Central memory CD8-positive, alpha-beta T cell (primary cell): Measurements from ENCODE around the gene VPS9D1.
A peak's percentile ranks its signal among the peaks of the same experiment; 100 is the strongest.

ENCODE experiments used
- ATAC-seq: fragments of 150-1000 bp; cut with Tn5 transposase; replicated peaks from 2 replicates; pipeline ENCODE4 v1.10.0; 2022; ENCODE audit warnings: mild to moderate bottlenecking, moderate FRiP score, moderate number of reproducible peaks; ENCODE audit not compliant: poor library complexity, severe bottlenecking; ENCODE audit errors: extremely low read depth
- DNase-seq, 2 donors: peaks; one replicate each; pipeline ENCODE4 v3.0.0; 2021; ENCODE audit warnings: low spot score in 2 of 2
- H3K27ac Mint-ChIP-seq: one replicate; pipeline ENCODE4 v1.8.0; 2022; ENCODE audit warnings: low read depth, mild to moderate bottlenecking, moderate library complexity, mixed read lengths
- H3K27me3 Mint-ChIP-seq: one replicate; pipeline ENCODE4 v1.8.0; 2022; ENCODE audit warnings: mixed read lengths
- H3K36me3 Mint-ChIP-seq: one replicate; pipeline ENCODE4 v1.8.0; 2022; ENCODE audit warnings: mild to moderate bottlenecking, moderate library complexity, mixed read lengths; ENCODE audit not compliant: insufficient read depth
- H3K4me1 Mint-ChIP-seq: one replicate; pipeline ENCODE4 v1.8.0; 2022; ENCODE audit warnings: mixed read lengths
- H3K4me3 Mint-ChIP-seq: one replicate; pipeline ENCODE4 v1.8.0; 2022; ENCODE audit warnings: mild to moderate bottlenecking, moderate library complexity, mixed read lengths
- H3K9me3 Mint-ChIP-seq: one replicate; pipeline ENCODE4 v1.8.0; 2022; ENCODE audit warnings: mixed read lengths

The VPS9D1 gene

GRCh38 chr16:89712274-89712781 lies 8.4 kb downstream of the VPS9D1 start:
- H3K27me3 Mint-ChIP-seq: no peaks in the 10 kb centered on the region
- no peaks in the 10 kb centered on the region for H3K9me3 Mint-ChIP-seq
- no peak overlapping the region for H3K27ac Mint-ChIP-seq
- no peak for ATAC-seq
- no peak for DNase-seq
- peaks cover 1% of the 10 kb centered on the region for H3K36me3 Mint-ChIP-seq
- H3K4me3 Mint-ChIP-seq: peak overlapping the region; percentile 60
- H3K4me1 Mint-ChIP-seq: peaks cover 7% of the 10 kb centered on the region

DNA sequence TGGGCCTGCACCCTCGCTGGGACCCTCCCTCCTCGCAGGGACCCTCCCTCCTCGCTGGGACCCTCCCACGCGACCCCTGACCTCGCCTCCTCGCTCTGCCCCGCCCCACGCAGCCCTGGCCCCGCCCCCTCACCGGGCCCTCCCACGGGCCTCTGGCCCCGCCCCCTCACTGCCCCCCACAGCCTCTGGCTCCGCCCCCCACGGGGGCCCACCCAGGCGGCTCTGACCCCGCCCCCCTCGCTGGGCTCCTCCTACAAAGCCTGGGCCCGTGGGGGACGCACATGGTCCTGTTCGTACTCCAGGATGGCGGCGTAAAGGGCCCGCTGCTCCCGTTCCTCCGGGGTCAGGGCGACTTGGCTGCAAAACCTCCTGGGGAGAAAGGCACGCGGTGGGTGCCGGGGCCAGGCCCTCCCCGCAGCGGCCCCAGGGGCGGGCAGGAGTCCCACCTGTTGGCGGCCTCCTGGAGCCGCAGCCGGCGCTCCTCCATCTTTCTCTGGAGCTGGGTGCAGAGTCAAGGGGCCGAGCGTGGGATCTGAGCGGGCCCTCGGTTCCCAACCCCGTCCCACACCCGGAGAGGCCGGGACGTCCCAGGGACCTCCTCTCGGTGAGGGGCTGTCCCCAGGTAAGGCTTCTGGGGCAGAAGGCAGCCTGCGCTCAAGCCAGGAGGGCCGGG lies 9.0 kb downstream of the VPS9D1 start:
- Mint-ChIP-seq H3K9me3 (no peaks in the 10 kb centered on the region), H3K4me3 (peak overlapping the region; percentile 60), H3K27ac (no peak overlapping the region), H3K4me1 (peaks cover 6% of the 10 kb centered on the region), H3K27me3 (no peaks in the 10 kb centered on the region), H3K36me3 (peaks cover 1% of the 10 kb centered on the region)
- DNase-seq (peak; percentile 53 to 62), ATAC-seq (peak; percentile 69)

DNA sequence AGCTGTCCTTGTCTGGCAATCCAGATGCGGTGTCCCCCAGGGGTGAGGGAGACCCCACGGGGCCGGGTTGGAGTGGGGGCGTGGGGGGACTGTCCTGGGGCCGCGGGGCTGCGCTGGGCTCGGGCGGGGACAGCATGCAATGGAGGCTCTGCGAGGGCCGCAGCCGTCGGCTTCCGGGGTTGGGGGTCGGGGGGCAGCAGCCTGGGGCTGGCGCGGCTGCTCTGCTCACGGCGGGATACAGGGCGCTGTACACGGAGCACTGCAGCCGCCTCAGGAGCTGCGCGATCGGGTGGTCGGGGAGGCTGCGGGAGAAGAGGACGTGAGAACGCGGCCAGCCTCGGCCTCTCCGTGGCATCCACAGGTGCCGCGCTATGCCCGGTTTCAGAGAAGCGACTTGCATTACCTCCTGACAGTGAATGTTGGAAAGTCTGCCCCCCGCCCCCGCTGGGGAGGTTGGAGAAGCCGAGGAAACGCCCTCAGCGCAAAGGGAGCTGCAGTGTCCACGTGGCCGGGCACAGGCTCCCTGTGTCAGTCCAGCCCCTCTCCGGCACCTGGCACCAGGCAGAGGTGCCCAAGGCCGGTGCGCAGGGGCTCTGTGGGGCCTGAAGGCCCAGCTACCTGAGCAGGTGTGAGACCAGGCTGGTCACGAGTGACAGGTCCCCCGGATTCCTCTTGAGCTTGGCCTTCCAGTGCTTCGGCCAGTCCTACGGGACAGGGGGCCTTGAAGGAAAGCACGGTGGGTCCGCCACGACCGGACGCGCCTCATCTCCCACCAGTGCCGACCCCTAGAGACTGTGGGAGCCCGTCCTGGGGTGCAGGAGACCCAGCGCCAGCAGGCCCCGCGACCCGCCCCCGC lies 9.8 kb downstream of the VPS9D1 start:
- Mint-ChIP-seq H3K4me3 (no peak overlapping the region), H3K36me3 (peaks cover 1% of the 10 kb centered on the region), H3K9me3 (no peaks in the 10 kb centered on the region), H3K4me1 (peaks cover 9% of the 10 kb centered on the region), H3K27me3 (no peaks in the 10 kb centered on the region), H3K27ac (no peak overlapping the region)
- DNase-seq (no peak), ATAC-seq (no peak)

- peaks cover 5% of the 10 kb centered on the region for H3K36me3 Mint-ChIP-seq
- no peak for DNase-seq
- no peak for ATAC-seq
- no peak overlapping the region for H3K27ac Mint-ChIP-seq
- H3K4me3 Mint-ChIP-seq: no peak overlapping the region
- H3K27me3 Mint-ChIP-seq: no peaks in the 10 kb centered on the region
- H3K9me3 Mint-ChIP-seq: no peaks in the 10 kb centered on the region
- peaks cover 9% of the 10 kb centered on the region for H3K4me1 Mint-ChIP-seq
Observed at GRCh38 chr16:89709716-89710432, 10.8 kb downstream of the VPS9D1 start.

- no peak for ATAC-seq
- no peak overlapping the region for H3K4me3 Mint-ChIP-seq
- H3K9me3 Mint-ChIP-seq: no peaks in the 10 kb centered on the region
- H3K27ac Mint-ChIP-seq: peak overlapping the region; percentile 57
- H3K4me1 Mint-ChIP-seq: peaks cover 6% of the 10 kb centered on the region
- no peak for DNase-seq
- peaks cover 5% of the 10 kb centered on the region for H3K36me3 Mint-ChIP-seq
- no peaks in the 10 kb centered on the region for H3K27me3 Mint-ChIP-seq
Observed at GRCh38 chr16:89709166-89709565, 11.5 kb downstream of the VPS9D1 start.

DNA sequence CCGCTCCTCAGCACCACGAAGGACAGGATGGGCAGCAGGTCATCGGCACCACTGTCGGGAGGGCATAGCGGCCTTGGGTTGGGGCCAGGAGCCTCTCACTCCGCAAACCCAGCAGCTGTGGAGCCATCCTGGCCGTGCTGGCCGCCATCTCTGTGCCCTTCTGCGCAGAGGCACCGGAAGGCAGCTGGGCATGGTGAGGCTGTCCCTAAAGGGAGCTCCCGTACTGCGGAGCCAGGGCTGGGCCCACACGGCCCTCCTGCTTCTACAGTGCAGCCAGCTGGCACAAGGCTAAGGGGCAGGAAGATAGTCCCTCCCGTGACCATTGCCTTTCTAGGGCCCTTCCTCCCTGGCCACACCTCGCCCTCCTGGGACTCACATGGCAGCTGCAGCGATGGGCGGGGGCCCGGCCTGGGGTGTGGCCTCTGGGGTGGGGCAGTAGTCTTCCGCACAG lies 12.2 kb downstream of the VPS9D1 start:
- Mint-ChIP-seq H3K4me3 (no peak overlapping the region), H3K27me3 (no peaks in the 10 kb centered on the region)

DNA sequence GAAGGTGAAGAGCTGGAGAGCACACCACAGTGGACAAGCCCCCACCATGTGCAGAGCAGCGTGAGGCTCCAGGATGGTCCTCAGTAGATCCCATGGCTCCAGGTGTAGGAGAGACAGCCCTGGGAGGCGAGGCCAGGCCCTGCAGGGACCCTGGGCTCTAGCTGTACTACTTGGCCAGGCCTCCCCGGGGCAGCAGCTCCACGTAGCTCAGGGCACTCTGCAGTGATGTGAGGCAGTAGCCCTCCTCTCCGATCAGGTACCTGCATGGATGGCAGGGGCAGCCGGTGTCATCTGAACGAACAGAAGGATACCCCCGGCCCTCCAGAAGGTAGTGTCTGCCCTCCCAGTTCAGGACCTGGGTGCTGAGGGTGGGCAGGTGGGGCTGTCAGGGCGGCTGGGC lies 13.0 kb downstream of the VPS9D1 start:
- Mint-ChIP-seq H3K27me3 (no peaks in the 10 kb centered on the region), H3K9me3 (no peaks in the 10 kb centered on the region), H3K4me3 (no peak overlapping the region), H3K27ac (no peak overlapping the region), H3K4me1 (peaks cover 6% of the 10 kb centered on the region), H3K36me3 (peaks cover 5% of the 10 kb centered on the region)
- no peak for ATAC-seq
- no peak for DNase-seq

More for the DNA sequence above, 12.2 kb downstream of the VPS9D1 start:
- no peak for DNase-seq
- H3K4me1 Mint-ChIP-seq: peaks cover 6% of the 10 kb centered on the region
- no peaks in the 10 kb centered on the region for H3K9me3 Mint-ChIP-seq
- H3K36me3 Mint-ChIP-seq: peaks cover 5% of the 10 kb centered on the region
- no peak for ATAC-seq
- H3K27ac Mint-ChIP-seq: no peak overlapping the region

DNA sequence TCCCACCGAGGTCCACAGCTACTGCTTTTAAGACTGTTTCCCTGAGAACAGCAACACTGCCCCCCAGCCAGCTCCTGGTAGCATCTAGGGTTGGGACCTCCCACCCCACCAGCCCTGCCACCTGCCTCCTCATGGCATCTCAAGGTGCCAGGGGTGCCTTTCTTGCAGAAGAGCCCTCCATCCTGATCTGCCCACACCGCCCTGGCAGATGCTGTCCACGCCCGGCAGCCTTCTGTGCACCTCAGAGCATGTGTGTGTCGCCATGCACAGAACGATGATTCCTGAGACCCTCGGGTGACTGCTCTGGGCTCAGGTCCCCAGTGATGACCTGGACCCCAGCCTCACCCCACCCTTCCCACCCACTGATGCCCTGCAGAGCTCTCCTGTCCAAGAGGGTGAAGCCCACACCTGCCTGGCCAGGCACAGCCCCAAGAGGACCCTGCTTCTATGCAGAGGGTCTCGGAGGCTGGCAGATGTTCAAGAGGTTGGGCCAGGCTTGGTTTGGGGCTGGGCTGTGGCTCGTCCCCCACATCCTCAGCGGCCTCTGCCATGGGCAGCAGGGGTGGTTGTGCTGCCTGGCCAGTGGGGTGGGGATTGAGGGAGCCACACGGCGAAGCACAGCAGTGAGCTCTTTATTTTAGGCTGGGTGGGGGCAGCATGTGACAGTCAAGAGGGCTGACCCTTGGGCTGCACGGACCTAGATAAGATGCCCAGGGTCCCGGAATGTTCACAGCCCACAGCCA lies 14.0 kb downstream of the VPS9D1 start:
- Mint-ChIP-seq H3K9me3 (no peaks in the 10 kb centered on the region), H3K36me3 (peaks cover 5% of the 10 kb centered on the region), H3K27ac (no peak overlapping the region), H3K27me3 (no peaks in the 10 kb centered on the region), H3K4me1 (peaks cover 6% of the 10 kb centered on the region), H3K4me3 (no peak overlapping the region)
- no peak for ATAC-seq
- DNase-seq: no peak

DNA sequence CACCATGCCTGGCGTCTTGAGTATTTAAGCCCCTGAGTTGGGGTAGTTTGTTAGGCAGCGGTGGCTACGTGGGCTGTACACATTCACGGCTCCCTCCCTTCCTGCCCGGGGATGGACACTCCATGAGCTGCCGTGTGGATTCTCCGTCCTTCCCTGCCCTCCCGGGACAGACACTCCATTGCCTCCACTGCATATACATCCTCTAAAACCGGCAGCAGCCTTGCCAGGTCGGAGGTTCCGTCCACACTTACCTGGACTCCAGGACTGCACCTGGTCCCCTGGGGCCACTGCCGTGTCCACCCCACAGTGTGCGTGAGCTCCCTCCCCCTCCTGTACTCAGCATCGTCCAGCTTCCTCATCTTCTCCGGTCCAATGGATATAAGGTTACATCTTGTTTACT lies 15.7 kb downstream of the VPS9D1 start:
- Mint-ChIP-seq H3K27me3 (no peaks in the 10 kb centered on the region), H3K36me3 (peaks cover 11% of the 10 kb centered on the region), H3K9me3 (no peaks in the 10 kb centered on the region), H3K27ac (peak overlapping the region; percentile 41), H3K4me3 (no peak overlapping the region), H3K4me1 (peaks cover 9% of the 10 kb centered on the region)
- ATAC-seq (no peak), DNase-seq (no peak)

GRCh38 chr16:89704281-89704680 lies 16.4 kb downstream of the VPS9D1 start:
- peaks cover 11% of the 10 kb centered on the region for H3K36me3 Mint-ChIP-seq
- no peak overlapping the region for H3K27ac Mint-ChIP-seq
- peaks cover 12% of the 10 kb centered on the region for H3K4me1 Mint-ChIP-seq
- H3K27me3 Mint-ChIP-seq: no peaks in the 10 kb centered on the region
- no peak for ATAC-seq
- no peak overlapping the region for H3K4me3 Mint-ChIP-seq
- no peak for DNase-seq
- no peaks in the 10 kb centered on the region for H3K9me3 Mint-ChIP-seq

DNA sequence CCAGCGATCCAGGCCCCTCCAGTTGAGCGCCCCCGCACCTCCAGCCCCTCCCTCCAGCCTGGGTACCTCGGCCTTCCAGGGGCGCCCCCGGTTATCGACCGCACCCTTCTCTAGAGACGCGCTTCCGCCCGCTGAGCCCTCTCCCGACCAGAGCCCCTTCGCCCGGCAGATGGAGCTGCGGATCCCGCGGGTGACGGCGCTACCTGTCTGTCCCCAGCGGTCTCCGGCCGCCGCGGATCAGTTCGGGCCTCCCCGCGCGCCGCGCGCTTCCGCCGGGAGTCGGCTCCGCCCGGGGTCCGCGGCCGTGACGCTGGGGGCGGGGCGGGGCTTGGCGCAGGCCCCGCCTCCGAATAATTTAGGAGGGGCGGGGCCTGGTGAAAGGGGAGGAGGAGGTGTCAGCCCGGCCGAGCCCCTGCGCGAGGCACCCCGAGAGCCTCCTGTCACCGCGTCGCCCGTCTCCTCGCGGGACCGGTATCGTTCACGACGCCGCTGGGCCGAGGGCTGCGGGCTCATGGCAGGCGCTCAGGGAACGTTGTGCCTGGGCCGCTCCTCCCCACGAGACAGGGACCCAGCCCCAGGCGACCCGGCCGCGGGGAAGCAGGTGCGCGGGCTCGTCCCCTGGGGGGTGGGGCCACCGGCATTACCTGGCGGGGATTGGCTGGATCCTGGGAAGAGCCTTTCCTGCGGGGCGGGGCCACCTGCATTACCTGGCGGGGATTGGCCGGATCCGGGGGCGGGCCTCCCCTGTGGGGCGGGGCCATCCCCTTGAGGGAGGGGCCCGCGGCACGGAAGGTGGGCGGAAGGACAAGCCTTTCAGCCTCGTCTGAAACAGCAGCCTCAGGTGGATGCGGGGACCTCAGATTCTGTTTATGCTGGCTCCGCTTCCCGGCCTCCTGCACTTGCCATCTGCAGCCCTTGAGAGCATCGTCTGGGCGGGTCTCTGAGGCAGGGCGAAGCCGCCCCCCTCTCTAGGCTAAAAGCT lies 19.0 kb downstream of the VPS9D1 start, which contains the start of gene SPATA2L:
Gene SPATA2L, minus strand, starts transcription at position 281 of the 982 bp plus-strand sequence. CDS start 473 bp downstream, outside the sequence.
- H3K27me3 Mint-ChIP-seq: no peaks in the 10 kb centered on the region
- peaks cover 16% of the 10 kb centered on the region for H3K36me3 Mint-ChIP-seq
- no peaks in the 10 kb centered on the region for H3K9me3 Mint-ChIP-seq
- peaks cover 19% of the 10 kb centered on the region for H3K4me1 Mint-ChIP-seq
- ATAC-seq (peak; percentile 64), DNase-seq (peak; percentile 94 to 98)
- peak within 1 kb of the TSS; percentile 78 for H3K4me3 Mint-ChIP-seq
- peak within 1 kb of the TSS; percentile 87 for H3K27ac Mint-ChIP-seq
